ENCODE results near the gene KDM6A. TPM values are rescaled to one million over a fixed set of nuclear protein-coding genes. Genes with fewer than 3 reads are reported as not detected.

The KDM6A gene
- total and polyA plus RNA-seq, 2 of the 13 experiments (the other 11 are each of a cell fraction or from before 2014, with no cell fraction given): 16.7 to 18.2 TPM

GRCh38 chrX:44829832-44830231 lies 43.2 kb upstream of the KDM6A start:
- H3K4me1 ChIP-seq (ENCODE audit: insufficient read depth, low read length): peaks cover 11% of the 10 kb centered on the region
- peak overlapping the region; percentile 42 for H3K4me2 ChIP-seq (ENCODE audit: low read depth, low read length)
- H3K4me3 ChIP-seq (replicated peaks in 1 of 3; ENCODE audit: insufficient read depth in 1 of 3, low read depth in 2 of 3, low read length in 3 of 3): no peak overlapping the region
- in situ Hi-C loops (cut with HindIII; ENCODE audit: extremely low pct_ligation_motif_present, low pct_unique_long_range_greater_than_20kb) (no loop called here), intact Hi-C loops (cut with micrococcal nuclease; ENCODE audit: unreplicated experiment) (no loop called here)
- POLR2A ChIA-PET: no interaction called here
- 11% methylated on average over 1 of the region's 2 CpGs for WGBS (ENCODE audit: low lambda C conversion rate)
- ATAC-seq: peak; percentile 82
- no peaks in the 10 kb centered on the region for H3K79me2 ChIP-seq (ENCODE audit: insufficient read depth, low read length)
- DNase-seq (ENCODE audit: low spot score): peak; percentile 20
- no peak overlapping the region for H2AFZ ChIP-seq (ENCODE audit: low read length)
- H3K36me3 ChIP-seq (replicated peaks in 1 of 2; ENCODE audit: control insufficient read depth in 1 of 2, insufficient read depth in 2 of 2, low read length in 2 of 2): no peaks in the 10 kb centered on the region
- no peak overlapping the region for H3K27ac ChIP-seq (ENCODE audit: extremely low read length, insufficient read depth, low read length)
- CTCF ChIA-PET (ENCODE audit: low intra/inter-chr PET ratio, low total read pairs): no interaction called here
- no TSS peak for BruUV-seq (replicated peaks)
- peak; percentile 48 for FAIRE-seq
- H3K9ac ChIP-seq (ENCODE audit: insufficient read depth, low read depth, low read length): no peak overlapping the region
- no peaks in the 10 kb centered on the region for H3K9me3 ChIP-seq (ENCODE audit: low read length)
- no peaks in the 10 kb centered on the region for H3K27me3 ChIP-seq (ENCODE audit: control insufficient read depth in 1 of 2, insufficient read depth in 2 of 2, low read length in 2 of 2)
- no peaks in the 10 kb centered on the region for H4K20me1 ChIP-seq (ENCODE audit: insufficient read depth, low read length)
- no peak for TF ChIP-seq ZSCAN9 (CRISPR knock-in tag; IDR thresholded peaks at IDR 0.05; ENCODE audit: borderline replicate concordance)
- TF ChIP-seq, protein P1, sequence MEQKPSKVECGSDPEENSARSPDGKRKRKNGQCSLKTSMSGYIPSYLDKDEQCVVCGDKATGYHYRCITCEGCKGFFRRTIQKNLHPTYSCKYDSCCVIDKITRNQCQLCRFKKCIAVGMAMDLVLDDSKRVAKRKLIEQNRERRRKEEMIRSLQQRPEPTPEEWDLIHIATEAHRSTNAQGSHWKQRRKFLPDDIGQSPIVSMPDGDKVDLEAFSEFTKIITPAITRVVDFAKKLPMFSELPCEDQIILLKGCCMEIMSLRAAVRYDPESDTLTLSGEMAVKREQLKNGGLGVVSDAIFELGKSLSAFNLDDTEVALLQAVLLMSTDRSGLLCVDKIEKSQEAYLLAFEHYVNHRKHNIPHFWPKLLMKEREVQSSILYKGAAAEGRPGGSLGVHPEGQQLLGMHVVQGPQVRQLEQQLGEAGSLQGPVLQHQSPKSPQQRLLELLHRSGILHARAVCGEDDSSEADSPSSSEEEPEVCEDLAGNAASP (CRISPR knock-in tag; IDR thresholded peaks at IDR 0.05; ENCODE audit: borderline replicate concordance): peak; percentile 82; the same call in 1 of the 2 replicates
- TF ChIP-seq, protein P2, sequence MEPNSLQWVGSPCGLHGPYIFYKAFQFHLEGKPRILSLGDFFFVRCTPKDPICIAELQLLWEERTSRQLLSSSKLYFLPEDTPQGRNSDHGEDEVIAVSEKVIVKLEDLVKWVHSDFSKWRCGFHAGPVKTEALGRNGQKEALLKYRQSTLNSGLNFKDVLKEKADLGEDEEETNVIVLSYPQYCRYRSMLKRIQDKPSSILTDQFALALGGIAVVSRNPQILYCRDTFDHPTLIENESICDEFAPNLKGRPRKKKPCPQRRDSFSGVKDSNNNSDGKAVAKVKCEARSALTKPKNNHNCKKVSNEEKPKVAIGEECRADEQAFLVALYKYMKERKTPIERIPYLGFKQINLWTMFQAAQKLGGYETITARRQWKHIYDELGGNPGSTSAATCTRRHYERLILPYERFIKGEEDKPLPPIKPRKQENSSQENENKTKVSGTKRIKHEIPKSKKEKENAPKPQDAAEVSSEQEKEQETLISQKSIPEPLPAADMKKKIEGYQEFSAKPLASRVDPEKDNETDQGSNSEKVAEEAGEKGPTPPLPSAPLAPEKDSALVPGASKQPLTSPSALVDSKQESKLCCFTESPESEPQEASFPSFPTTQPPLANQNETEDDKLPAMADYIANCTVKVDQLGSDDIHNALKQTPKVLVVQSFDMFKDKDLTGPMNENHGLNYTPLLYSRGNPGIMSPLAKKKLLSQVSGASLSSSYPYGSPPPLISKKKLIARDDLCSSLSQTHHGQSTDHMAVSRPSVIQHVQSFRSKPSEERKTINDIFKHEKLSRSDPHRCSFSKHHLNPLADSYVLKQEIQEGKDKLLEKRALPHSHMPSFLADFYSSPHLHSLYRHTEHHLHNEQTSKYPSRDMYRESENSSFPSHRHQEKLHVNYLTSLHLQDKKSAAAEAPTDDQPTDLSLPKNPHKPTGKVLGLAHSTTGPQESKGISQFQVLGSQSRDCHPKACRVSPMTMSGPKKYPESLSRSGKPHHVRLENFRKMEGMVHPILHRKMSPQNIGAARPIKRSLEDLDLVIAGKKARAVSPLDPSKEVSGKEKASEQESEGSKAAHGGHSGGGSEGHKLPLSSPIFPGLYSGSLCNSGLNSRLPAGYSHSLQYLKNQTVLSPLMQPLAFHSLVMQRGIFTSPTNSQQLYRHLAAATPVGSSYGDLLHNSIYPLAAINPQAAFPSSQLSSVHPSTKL (CRISPR knock-in tag; IDR thresholded peaks at IDR 0.05): 0 out of 2 replicates have a peak, but pooled peaks have one; percentile 10
- TF ChIP-seq, protein P3, sequence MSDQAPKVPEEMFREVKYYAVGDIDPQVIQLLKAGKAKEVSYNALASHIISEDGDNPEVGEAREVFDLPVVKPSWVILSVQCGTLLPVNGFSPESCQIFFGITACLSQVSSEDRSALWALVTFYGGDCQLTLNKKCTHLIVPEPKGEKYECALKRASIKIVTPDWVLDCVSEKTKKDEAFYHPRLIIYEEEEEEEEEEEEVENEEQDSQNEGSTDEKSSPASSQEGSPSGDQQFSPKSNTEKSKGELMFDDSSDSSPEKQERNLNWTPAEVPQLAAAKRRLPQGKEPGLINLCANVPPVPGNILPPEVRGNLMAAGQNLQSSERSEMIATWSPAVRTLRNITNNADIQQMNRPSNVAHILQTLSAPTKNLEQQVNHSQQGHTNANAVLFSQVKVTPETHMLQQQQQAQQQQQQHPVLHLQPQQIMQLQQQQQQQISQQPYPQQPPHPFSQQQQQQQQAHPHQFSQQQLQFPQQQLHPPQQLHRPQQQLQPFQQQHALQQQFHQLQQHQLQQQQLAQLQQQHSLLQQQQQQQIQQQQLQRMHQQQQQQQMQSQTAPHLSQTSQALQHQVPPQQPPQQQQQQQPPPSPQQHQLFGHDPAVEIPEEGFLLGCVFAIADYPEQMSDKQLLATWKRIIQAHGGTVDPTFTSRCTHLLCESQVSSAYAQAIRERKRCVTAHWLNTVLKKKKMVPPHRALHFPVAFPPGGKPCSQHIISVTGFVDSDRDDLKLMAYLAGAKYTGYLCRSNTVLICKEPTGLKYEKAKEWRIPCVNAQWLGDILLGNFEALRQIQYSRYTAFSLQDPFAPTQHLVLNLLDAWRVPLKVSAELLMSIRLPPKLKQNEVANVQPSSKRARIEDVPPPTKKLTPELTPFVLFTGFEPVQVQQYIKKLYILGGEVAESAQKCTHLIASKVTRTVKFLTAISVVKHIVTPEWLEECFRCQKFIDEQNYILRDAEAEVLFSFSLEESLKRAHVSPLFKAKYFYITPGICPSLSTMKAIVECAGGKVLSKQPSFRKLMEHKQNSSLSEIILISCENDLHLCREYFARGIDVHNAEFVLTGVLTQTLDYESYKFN (CRISPR knock-in tag; conservative IDR thresholded peaks at IDR 0.05): 0 out of 2 replicates have a peak, but pooled peaks have one; percentile 29
- no peak for TF ChIP-seq PCBP2 (optimal IDR thresholded peaks at IDR 0.05; ENCODE audit: low read depth, low read length, poor library complexity, severe bottlenecking)
- TF ChIP-seq, protein P4, sequence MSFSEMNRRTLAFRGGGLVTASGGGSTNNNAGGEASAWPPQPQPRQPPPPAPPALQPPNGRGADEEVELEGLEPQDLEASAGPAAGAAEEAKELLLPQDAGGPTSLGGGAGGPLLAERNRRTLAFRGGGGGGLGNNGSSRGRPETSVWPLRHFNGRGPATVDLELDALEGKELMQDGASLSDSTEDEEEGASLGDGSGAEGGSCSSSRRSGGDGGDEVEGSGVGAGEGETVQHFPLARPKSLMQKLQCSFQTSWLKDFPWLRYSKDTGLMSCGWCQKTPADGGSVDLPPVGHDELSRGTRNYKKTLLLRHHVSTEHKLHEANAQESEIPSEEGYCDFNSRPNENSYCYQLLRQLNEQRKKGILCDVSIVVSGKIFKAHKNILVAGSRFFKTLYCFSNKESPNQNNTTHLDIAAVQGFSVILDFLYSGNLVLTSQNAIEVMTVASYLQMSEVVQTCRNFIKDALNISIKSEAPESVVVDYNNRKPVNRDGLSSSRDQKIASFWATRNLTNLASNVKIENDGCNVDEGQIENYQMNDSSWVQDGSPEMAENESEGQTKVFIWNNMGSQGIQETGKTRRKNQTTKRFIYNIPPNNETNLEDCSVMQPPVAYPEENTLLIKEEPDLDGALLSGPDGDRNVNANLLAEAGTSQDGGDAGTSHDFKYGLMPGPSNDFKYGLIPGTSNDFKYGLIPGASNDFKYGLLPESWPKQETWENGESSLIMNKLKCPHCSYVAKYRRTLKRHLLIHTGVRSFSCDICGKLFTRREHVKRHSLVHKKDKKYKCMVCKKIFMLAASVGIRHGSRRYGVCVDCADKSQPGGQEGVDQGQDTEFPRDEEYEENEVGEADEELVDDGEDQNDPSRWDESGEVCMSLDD (CRISPR knock-in tag; IDR thresholded peaks at IDR 0.05; ENCODE audit: borderline replicate concordance): no peak
- TF ChIP-seq RXRB (CRISPR knock-in tag; IDR thresholded peaks at IDR 0.05; ENCODE audit: borderline replicate concordance): peak; percentile 75
